Right renal cortex interstitium (tissue), 3 donors: ENCODE data around the gene CARD11. TPM values are rescaled to one million over a fixed set of nuclear protein-coding genes. Genes with fewer than 3 reads are reported as not detected.
"Not testable (repeated sequence)": the region's sequence is repeated elsewhere in the genome, so short reads cannot be mapped to it uniquely, and the experiment has no call there.

Experiments
- DNase-seq, 3 donors: peaks; one replicate each; pipeline ENCODE4 v3.0.0-alpha.2; 2013; ENCODE audit warnings: low read depth in 3 of 3, low spot score in 2 of 3
- polyA plus RNA-seq, 3 donors: library from polyadenylated mRNA; unstranded; fragments of 120-200 nt; gene quantifications; one replicate each; pipeline ENCODE4 v1.2.1, GENCODE V29; 2013; ENCODE audit not compliant: insufficient read length in 3 of 3

Gene CARD11
- polyA plus RNA-seq, 3 donors = 0.57 to 1.7 (median 1.1) TPM

DNA sequence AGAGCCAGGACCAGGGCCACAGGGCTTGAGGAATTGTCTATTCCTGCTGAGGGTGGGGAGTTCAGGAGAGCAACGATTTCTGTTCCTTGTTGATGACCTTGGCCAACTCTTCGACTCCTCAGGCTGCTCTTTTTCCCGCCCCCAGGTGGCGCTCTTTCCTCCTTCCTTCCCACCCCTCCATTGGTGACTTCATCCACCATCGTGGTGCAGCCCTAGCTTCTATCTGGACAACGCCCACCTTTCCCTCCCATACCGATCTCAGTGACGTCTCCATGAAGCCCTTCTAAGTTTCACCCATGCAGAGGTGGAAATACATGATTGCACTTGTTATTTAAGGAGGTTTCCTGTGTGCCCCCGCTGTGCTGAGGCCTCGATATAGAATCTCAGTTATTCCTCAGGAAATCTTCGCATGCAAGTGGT, 22.1 kb upstream of the CARD11 start:
- no peak for DNase-seq

DNA sequence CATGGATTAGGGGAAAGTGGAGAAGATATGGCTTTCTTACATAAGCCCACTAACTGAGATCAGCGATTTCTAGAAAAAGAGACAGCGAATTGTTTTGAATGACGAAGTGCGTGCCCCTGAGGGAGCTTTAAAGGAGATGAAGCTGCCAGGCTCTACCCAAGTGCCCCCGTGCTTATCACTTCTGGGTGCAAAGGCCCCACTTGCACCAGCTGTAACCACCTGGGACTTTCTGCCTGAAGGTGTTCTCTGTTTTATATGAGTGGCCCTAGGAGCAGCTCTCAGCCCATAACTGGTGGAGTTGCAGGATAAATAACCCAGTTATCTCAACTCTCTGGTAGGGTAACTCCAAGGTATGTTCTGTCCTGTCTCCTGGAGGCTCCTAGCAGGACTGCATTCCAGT, 20.4 kb upstream of the CARD11 start:
- DNase-seq = no peak

DNA sequence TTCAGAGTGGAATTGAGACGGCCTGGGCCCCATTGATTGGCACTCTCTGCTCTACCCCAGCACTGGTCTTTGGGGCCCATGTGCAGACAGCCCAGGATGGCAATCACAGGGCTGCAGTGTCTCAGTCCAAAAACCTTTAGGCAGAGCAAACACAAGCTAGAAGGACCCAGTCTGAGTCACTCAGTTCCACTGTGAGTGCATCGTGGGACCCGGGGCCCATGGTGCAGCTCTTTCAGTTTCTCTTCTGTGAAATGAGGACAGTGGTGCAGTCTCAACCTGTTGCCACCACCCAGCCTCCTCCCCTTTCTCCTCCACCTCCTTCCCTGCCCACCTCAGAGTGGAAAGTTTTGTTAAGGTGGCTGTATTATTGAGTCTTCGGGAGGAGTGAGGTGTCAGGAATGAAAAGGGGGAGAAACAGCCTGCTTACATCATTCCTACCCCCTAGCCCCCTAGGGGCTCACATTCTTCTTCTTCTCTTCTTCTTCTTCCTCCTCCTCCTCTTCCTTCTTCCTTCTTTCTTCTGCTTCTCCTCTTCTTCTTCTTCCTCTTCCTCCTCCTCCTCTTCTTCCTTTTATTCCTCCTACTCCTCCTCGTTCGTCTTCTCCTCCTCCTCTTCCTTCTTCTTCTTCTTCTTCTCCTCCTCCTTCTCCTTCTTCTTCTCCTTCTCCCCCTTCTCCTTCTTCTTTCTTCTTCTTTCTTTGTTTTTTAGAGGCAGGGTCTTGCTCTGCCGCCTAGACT, 19.5 kb upstream of the CARD11 start:
- no peak for DNase-seq

DNA sequence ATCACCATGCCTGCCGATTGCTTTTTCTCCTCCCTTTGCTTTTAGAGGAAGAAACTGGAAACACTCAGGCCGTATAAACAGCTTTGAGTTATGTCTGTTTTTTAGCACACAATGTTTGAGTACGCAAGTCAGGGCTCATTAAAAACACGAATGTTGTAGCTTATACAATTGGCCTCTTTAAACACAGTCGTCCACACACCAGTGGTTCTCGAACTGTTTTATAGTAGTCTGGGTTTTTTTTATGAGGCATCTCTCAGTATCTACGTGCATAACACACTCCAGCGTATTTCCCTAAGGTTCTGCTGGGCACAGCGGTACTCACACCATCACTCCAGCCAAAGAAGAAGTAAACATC, 13.4 kb upstream of the CARD11 start:
- DNase-seq = no peak

DNA sequence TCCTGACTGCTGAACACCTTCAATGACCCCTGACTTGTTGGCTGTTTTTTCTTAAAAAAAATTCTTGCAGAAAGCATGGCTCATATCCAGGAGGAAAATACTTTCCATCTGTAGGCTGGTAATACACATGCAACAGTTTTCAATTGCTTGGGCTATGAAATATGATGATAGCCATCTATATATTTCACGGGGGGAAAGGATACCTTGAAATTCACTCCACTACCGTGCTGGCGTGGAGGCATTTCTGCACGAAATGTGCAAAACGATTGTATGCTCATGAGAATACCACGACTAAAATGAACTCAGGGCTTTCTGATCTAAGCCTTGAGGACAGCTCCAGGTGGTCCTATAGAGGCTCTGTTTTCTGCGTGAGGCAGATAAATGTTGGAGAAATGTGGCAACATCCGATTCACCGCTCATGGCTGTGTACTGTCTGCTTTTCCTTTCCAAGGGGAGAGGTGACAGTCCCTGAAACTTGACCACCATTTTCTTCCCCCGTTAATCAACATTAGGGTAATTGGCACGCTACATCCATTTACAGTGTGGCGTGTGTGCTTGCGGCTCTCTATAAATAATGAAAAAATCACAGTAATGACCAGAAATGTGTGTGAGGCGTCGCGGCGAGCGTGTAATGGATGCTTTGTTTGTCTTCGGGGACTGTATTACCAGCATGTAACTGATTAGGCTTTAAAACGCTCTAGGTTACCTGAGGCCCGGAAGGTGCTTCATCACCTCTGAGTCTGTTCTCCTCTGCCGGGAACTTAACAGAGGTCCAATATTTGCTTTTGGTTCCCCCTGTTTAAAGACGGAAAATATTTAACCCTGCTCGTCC, 12.8 kb upstream of the CARD11 start:
- no peak for DNase-seq

DNA sequence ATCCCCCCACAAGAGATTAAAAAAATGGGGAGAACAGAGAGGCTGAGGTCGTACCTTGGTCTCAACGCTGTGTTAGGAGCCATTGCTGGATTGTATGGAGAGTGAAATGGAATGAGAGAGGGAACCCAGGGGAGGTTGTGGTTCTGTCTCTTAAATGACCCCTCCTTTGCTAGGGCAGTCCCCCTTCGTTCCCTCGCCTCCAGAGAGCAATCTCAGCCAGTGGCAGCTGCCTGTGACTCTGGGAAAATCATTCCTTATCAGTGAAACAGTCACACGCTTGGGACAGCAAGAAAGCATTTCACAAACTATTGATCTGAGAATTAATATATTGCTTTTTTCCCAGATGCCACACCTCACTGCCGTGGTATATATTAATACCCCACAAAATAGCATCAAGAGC, 12.0 kb upstream of the CARD11 start:
- no peak for DNase-seq

DNA sequence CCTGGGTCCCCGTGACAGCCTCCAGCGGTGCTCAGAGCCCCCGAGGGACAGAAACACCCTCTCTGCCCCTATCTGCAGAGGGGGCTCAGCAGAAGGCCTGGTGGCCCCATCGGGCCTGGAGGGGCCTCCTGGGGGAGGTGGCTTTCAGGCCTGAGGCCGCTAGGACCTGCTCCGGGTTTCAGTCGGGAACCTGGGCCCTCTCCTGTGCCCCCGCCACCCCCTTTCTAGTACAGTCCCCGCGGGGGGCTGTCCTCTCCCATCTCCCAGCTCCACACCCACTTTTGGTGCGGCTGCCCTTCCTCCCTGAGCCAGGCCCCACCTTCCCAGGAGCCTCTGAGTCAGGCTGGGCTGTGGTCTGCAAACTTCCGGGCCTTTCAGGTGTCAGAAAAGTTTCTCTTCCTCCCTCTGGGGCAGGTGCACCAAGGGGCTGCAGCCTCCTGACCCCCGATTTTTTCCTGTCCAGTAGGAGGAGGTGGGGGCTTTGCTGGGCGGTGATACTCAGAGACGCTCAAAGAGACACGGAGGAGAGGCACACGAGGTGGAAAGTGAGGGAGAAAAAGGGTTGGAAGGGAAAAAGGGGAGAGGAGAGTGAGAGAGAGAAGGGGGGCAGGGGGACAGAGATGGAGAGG, 692 bp downstream of the CARD11 start:
- DNase-seq = no peak

DNA sequence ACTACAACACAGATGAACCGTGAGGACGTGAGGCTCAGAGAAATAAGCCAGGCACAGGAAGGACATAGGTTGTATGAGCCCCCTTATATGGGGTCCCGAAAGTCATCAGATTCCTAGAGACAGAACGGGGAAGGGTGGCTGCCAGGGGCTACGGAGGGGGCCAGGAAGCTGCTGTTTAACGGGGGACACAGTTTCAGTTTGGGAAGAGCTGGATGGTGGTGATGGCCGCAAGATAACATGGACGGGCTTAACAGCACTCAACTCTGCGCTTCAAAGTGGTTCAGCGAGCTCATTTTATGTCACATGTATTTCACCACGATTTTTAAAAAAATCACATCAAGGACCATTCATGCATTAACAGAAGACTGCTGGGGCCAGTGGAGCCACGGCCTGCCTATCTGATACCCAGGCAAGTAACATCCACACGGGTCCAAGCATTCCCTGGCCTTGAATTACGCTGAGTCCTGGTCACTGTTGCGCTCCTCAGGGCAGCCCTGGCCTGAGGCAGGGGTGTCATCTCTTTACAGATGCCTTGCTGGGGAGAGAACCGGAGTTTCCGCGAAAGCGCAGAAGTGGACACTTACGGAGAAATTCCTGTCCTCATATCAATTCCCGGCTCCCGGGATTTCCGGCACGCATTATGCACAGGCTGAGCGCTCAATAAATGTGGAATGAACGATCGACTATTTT, 1.5 kb downstream of the CARD11 start:
- no peak for DNase-seq

DNA sequence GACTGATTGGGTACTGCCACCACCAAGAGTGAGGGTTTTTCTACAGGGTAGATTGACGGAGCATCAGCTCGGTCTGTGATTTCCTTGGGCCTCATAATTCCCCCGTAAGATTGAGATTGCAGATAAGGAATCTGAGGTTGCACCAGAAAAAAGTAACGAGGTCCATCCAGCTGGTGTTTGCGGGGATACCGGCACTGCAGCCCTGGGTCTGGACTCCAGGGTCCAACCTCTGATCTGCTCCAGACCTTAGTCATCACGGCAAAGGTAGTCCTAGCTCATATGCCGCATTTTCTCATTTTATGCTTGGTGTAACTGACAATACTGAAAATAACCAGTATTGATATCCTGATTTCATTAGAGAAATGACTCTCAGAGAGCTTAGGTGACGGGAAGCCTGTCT, 3.9 kb downstream of the CARD11 start:
- DNase-seq = no peak

DNA sequence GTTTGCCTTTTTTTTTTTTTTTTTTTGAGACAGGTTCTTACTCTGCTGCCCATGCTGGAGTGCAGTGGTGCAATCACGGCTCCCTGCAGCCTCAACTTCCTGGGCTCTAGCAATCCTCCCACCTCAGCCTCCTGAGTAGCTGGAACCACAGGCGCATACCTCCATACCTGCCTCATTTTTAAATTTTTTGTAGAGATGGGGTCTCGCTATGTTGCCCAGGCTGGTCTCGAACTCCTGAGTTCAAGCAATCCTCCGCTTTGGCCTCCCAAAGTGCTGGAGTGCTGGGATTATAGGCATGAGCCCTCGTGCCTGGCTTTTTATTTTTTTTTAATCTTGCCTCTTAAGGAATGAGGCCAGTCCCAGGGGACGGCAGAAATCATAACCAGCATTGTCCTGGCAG, 5.7 kb downstream of the CARD11 start:
- DNase-seq = not testable (repeated sequence)

DNA sequence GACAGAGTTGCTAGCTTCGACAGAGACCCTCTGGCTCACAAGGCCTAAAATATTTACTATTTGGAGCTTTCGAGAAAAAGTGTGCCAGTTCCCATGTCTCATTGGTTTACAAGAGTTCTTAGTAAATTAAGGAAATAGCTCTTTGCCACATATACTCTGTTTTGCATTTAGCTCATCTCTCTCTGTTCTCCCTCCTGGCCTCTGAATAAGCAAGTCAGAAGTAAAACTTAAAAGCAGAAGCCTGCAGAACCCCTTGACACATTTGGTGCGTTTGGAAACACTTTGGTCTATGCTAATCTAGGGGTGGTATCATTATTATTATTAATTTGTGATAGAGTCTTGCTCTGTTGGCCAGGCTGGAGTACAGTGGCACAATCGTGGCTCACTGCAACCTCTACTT, 6.4 kb downstream of the CARD11 start:
- DNase-seq = no peak

DNA sequence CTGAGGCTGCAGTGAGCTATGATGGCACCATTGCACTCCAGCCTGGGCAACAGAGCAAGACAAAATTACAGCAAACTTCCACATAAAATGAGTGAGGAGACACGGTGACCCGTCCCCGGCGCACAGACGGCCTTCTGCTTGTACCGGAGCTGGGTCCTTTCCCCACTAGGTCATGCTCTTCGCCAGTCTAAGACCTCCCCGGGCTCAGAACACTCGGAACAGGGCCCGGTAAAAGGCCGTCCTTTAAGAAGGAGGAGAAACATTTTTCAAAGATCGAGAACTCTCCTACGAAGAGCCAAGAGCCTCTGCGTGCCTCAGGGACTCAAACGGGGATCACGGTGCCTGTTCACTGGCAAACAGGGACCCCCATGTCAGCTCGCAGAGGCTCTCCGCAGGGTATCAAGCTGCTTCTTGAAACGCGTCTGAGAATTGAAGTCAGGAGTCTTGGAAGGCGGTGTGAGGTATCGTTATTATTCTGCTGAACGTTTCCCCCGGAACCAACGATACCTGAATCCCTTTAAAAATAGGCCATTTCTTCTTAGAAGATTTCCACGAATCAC, 9.0 kb downstream of the CARD11 start:
- DNase-seq = no peak

DNA sequence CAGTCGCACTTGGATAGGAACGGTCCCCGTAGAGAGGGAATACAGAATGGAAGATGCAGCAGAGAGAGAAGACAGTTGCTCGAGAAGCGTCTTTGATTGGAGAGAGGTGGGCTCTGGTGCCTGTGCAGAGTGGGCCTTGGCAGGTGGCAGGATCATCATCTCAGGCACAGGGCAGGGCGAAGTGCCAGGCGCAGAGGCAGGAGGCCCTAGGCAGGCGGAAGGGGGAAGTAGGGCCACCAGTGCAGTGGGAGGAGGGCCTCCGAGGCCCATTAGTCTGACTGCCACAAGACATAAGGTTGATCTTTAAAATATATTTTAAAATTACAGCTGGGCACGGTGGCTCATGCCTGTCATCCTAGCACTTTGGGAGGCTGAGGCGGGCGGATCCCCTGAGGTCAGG, 10.1 kb downstream of the CARD11 start:
- no peak for DNase-seq

DNA sequence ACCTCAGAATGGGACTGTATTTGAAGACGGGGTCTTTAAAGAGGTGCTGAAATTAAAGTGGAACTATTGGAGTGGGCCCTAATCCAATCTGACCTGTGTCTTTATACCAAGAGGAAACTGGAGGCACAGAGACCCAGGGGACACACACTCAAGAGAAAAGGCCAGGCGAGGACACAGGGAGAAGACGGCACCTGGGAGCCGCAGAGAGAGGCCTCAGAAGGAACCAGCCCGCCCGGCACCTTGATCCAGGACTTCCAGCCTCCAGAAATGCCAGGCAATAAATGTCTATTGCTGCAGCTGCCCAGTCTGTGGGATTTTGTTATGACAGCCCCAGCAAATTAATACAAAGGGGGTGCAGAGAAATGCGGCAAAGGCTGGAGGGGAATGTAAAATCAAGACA, 10.5 kb downstream of the CARD11 start:
- DNase-seq = no peak

DNA sequence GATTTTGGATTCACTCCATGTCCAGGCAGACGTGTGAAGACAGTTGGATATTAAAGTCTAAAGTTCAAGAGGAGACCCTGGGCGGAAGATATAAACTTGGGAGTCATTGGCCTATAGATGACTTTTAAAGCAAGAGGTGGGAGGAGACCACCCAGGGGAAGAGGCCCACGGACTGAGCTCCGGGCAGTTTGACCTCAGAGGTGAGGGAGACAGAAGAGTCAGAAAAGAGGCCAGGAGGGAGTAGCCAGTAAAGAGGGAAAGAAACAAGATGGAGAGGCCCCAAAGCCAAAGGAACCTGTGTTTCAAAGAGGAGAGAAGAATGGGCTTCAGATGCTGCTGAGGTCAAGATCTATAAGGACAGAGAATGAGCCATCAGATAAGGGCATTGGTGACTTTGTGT, 11.4 kb downstream of the CARD11 start:
- DNase-seq = no peak

DNA sequence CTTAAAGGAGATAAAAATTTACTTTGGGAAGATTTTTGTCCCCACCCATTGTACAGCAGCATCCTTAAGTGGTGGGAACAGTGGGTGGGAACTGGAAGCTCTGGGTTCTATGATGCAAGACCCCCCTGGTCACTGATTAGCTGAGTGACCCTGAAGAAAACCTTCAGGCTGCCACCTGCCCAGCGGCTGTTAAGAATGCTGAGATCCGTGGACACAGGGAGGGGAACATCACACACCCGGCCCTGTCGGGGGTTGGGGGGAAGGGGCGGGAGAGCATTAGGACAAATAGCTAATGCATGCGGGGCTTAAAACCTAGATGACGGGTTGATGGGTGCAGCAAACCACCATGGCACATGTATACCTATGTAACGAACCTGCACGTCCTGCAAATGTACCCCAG, 14.5 kb downstream of the CARD11 start:
- no peak for DNase-seq

DNA sequence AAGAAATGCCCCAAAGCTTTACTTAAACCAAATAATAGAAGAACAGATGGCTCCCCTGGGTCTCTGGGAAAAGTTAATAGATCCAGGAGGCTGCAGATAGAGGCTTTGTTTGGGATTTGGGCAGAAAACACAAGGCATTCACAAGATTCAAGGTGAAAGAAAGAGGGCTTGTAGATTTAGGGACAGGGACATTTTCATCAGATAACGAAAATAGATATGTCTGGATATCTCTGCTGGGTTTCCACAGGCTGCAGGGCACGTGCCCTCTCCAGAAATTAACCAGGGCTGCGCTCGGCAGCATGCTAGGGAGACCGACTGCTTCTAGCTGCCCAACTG, 14.9 kb downstream of the CARD11 start:
- no peak for DNase-seq

DNA sequence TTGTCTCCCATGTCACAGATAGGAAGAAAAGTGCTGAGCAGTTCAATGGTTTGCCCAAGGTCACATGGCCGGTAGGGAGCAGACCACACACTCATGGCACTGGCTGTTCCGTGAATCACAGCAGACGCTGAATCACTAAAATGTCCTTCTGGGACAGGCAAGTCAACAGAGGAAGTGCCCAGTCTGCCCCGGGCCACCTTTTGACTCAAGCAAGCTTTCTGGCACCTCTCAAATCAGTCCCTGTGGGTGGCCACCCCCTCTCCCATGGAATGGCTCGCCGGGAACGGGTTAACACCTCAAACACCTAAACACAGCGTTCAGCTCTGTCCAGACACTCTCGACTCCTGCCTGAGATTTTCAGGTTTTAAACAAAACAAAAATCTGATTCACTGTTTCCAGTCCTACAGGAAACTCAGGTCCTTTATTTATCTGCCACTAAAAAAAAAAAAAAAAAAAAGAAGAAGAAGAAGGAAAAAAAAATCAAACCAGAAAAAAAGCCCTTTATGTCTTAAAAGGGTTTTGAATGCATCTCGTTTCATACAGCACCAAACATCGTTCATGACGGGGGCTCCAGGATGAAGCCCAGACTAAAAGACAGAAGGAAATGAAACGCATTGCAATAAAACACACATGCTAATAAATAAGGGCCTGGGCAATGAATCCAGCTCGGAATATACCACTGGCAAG, 15.5 kb downstream of the CARD11 start:
- no peak for DNase-seq

DNA sequence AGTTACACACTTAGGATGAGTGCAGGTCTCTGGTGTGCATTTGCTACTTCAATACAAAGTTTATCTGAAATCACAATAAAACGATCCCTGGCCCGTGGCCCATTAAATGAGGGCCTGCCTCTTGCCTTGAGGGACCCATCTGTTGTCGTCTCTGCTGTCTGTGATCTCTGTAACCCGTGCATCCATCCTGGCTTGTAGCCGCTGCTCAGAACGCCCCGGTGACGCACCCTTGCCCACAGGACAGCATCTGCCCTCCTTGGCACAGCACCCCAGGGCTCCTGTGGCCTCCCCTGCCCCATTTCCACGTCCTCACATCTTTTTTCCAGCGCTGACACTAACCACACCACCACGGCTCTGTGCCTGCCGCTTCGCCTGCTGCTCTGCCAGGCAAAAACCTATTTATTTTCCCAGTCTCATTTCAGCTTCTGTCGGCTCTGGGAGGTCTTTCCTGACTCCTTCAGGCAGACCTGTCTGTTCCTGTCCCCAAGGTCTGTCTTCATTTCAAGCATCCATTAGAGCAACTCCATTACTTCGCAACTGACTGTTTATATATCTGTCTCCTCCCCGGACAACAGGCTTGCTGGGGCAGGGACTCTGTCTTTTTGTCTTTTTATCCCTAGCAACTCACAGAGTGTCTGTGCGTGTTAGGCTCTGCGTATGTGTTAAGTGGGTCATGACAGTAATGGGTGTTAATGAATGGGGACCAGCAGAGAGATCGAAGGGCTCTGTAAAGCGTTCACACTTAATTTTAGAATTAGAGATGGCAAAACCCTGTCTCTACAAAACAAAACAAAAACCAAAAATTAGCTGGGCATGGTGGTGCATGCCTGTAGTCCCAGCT, 16.4 kb downstream of the CARD11 start:
- DNase-seq = no peak

DNA sequence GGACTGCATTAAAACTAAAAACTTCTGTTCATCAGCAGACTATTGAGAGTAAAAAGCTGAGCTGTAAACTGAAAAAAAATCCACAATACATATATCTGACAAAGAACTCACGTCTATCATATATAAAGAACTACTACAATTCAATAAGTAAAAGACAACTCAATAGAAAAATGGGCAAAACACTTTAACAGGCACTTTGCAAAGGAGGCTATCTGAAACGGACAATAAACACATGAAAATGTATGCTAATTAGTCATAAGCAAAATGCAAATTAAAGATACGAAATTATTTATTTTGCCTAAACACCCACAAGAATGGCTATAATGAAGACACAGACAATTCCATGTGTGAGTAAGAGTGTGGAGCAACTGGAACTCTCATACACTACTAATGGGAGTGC, 18.1 kb downstream of the CARD11 start:
- DNase-seq = no peak
